Measurements from ENCODE around the gene DEGS2. TPM values are rescaled to one million over a fixed set of nuclear protein-coding genes. Genes with fewer than 3 reads are reported as not detected.
A peak's percentile ranks its signal among the peaks of the same experiment; 100 is the strongest.

DEGS2 gene
- total RNA-seq, 1 experiment from 2014 or later = 1.8 TPM

DNA sequence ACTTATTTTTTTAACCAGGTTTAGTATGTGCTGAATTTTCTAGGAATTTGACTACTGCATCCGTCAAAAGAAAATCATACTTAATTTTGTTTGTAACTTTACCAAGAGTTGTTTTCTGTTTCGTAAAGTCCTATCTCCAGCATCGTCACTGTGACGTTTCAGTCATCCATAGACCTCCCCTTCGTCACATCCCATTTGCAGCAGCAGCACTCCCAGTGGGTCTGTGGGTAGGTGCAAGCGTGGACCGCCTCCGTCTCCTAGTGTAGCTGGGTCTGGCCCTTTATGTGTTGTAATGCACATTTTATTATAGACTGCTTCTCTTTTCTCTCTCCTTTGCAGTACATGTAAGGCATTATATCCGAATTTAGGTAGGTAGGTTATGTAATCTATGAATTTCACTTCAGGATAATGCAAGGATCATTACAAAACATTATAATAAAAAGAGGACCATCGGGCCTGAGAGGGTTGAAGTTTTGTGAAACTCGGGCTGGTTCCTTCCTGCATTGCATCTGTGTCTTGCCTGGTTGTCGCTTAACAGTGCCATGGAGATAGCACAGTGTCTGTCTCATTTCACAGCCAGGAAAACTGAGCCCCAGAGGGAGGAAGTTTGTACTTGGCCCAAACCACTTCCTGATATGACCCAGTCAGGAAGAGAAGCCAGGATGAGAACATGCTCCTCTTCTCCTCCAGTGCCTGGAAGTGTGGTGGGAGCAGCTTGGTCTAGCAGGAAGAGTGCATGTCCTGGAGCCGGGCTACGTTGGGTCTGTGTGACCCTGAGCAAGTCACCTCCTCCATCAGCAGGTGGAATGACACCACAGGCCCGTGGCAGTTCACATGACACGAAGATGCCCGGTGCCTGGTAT is 53.0 kb downstream of the DEGS2 start:
- ChIA-PET CTCF (interaction anchor here (1.5 kb wide), 1 partner anchor 123 kb away, joined by 4 read pairs; no protein-coding TSS in a partner anchor), RAD21 (ENCODE audit: low non-redundant PET in 1 of 2, low total read pairs in 2 of 2, uncharacterized antibody in 2 of 2, unreplicated experiment in 2 of 2) (no interaction called here), POLR2A (no interaction called here)
- no peak for DNase-seq (ENCODE audit: low read depth, low spot score)
- H2AFZ ChIP-seq (ENCODE audit: low read depth, low read length, poor library complexity, severe bottlenecking) = no peak overlapping the region
- no peak overlapping the region for H3K9ac ChIP-seq (ENCODE audit: low read length)
- no TSS peak for BruUV-seq (replicated peaks)
- no peak overlapping the region for H3K4me3 ChIP-seq (replicated peaks in 1 of 2; ENCODE audit: low read depth in 1 of 2, low read length in 2 of 2)
- intact Hi-C loops (cut with micrococcal nuclease) = no loop called here
- ATAC-seq = no peak
- no peaks in the 10 kb centered on the region for H3K36me3 ChIP-seq (ENCODE audit: control insufficient read depth in 1 of 2, insufficient read depth in 2 of 2, low read length in 2 of 2)
- H4K20me1 ChIP-seq (ENCODE audit: insufficient read depth) = no peaks in the 10 kb centered on the region
- H3K79me2 ChIP-seq (ENCODE audit: insufficient read depth, low read length) = no peaks in the 10 kb centered on the region
- H3K9me2 ChIP-seq (ENCODE audit: insufficient read depth) = no peaks in the 10 kb centered on the region
- H3K9me3 ChIP-seq (ENCODE audit: control insufficient read depth in 1 of 2, insufficient read depth in 1 of 2, low read depth in 1 of 2, low read length in 2 of 2) = no peaks in the 10 kb centered on the region
- no peaks in the 10 kb centered on the region for H3K27me3 ChIP-seq (ENCODE audit: insufficient read depth, low read length)
- H3K4me1 ChIP-seq (ENCODE audit: control insufficient read depth in 1 of 2, insufficient read depth in 2 of 2, low read length in 2 of 2) = peaks cover 0 to 13% of the 10 kb centered on the region in 2 experiments; a peak in 1 of 4 replicates
- TF ChIP-seq POLR2AphosphoS5 (IDR thresholded peaks at IDR 0.05; ENCODE audit: low read depth, low read length) = no peak
- TF ChIP-seq, protein P1, sequence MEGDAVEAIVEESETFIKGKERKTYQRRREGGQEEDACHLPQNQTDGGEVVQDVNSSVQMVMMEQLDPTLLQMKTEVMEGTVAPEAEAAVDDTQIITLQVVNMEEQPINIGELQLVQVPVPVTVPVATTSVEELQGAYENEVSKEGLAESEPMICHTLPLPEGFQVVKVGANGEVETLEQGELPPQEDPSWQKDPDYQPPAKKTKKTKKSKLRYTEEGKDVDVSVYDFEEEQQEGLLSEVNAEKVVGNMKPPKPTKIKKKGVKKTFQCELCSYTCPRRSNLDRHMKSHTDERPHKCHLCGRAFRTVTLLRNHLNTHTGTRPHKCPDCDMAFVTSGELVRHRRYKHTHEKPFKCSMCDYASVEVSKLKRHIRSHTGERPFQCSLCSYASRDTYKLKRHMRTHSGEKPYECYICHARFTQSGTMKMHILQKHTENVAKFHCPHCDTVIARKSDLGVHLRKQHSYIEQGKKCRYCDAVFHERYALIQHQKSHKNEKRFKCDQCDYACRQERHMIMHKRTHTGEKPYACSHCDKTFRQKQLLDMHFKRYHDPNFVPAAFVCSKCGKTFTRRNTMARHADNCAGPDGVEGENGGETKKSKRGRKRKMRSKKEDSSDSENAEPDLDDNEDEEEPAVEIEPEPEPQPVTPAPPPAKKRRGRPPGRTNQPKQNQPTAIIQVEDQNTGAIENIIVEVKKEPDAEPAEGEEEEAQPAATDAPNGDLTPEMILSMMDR (IDR thresholded peaks at IDR 0.05 in 2 of 3, conservative IDR thresholded peaks at IDR 0.05 in 1 of 3; ENCODE audit: borderline replicate concordance in 1 of 3, insufficient read depth in 1 of 3, low read depth in 2 of 3, low read length in 2 of 3) = 0 out of 6 replicates have a peak, but pooled peaks of 1 of the 3 experiments have one; percentile 13
- H3K27ac ChIP-seq (ENCODE audit: low read depth, low read length) = no peak overlapping the region
- H3K4me2 ChIP-seq (ENCODE audit: low read length) = no peak overlapping the region

DNA sequence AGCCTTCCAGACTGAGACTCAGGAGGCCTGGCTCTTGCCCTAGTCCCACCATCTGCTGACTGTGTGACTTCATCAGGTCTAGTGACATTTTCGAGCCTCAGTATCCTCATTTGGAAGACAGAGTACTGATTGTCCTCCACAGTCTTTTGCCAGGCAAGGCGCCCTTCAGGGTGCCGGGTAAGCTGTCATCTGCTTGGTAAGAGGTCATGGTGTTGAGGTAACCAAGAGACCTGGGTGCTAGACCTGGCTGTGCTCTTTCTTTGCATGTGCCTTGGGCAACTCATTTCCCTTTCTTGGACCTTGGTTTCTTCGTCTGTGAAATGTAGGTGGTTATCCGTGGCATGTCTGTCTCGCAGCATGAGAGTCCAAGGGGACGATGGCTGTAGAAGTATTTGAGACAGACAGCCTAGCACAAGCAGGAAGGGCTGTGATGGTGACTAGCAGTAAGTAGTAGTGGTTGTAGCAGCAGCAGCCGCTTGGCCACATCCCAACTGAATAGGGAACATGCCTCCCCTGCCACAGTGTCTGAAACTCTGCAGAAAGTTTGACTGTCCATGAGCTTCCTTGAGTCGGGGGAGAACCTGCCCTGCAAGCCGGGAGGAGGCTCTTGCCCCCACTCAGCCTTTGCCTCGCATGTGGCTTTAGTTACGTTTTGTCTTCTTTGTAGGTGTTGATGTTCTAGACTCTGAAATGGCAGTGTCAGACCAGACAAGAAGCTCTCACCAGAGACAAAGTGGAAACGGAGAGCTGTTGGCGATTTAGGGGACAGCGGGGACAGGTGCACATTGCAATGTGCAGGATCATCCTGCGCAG is 53.9 kb downstream of the DEGS2 start:
- H4K20me1 ChIP-seq (ENCODE audit: insufficient read depth) = no peaks in the 10 kb centered on the region
- TF ChIP-seq JUND (IDR thresholded peaks at IDR 0.05) (no peak), POLR2A (IDR thresholded peaks at IDR 0.05; ENCODE audit: borderline replicate concordance, extremely low read depth, insufficient read depth, insufficient read length) (no peak), CEBPB (IDR thresholded peaks at IDR 0.05; ENCODE audit: low read depth) (no peak), CBX3 (IDR thresholded peaks at IDR 0.05; ENCODE audit: low read depth) (no peak), RAD21 (IDR thresholded peaks at IDR 0.05; ENCODE audit: low read depth) (no peak), ZNF274 (IDR thresholded peaks at IDR 0.05; ENCODE audit: low read depth, low read length) (no peak)
- TF ChIP-seq, protein P2, sequence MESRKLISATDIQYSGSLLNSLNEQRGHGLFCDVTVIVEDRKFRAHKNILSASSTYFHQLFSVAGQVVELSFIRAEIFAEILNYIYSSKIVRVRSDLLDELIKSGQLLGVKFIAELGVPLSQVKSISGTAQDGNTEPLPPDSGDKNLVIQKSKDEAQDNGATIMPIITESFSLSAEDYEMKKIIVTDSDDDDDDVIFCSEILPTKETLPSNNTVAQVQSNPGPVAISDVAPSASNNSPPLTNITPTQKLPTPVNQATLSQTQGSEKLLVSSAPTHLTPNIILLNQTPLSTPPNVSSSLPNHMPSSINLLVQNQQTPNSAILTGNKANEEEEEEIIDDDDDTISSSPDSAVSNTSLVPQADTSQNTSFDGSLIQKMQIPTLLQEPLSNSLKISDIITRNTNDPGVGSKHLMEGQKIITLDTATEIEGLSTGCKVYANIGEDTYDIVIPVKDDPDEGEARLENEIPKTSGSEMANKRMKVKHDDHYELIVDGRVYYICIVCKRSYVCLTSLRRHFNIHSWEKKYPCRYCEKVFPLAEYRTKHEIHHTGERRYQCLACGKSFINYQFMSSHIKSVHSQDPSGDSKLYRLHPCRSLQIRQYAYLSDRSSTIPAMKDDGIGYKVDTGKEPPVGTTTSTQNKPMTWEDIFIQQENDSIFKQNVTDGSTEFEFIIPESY (IDR thresholded peaks at IDR 0.05; ENCODE audit: extremely low read depth, insufficient replicate concordance, low read length) = no peak
- TF ChIP-seq, protein P1 (IDR thresholded peaks at IDR 0.05 in 2 of 3, conservative IDR thresholded peaks at IDR 0.05 in 1 of 3; ENCODE audit: borderline replicate concordance in 1 of 3, insufficient read depth in 1 of 3, low read depth in 2 of 3, low read length in 2 of 3) = no peak

More for the DNA sequence above, 53.9 kb downstream of the DEGS2 start:
- Histone ChIP-seq H3K9ac (ENCODE audit: low read length) (no peak overlapping the region), H3K36me3 (ENCODE audit: control insufficient read depth in 1 of 2, insufficient read depth in 2 of 2, low read length in 2 of 2) (no peaks in the 10 kb centered on the region), H3K4me3 (replicated peaks in 1 of 2; ENCODE audit: low read depth in 1 of 2, low read length in 2 of 2) (no peak overlapping the region), H3K27ac (ENCODE audit: low read depth, low read length) (no peak overlapping the region), H3K4me2 (ENCODE audit: low read length) (no peak overlapping the region), H3K27me3 (ENCODE audit: insufficient read depth, low read length) (no peaks in the 10 kb centered on the region), H3K9me3 (ENCODE audit: control insufficient read depth in 1 of 2, insufficient read depth in 1 of 2, low read depth in 1 of 2, low read length in 2 of 2) (no peaks in the 10 kb centered on the region), H3K4me1 (ENCODE audit: control insufficient read depth in 1 of 2, insufficient read depth in 2 of 2, low read length in 2 of 2) (peaks cover 0 to 13% of the 10 kb centered on the region in 2 experiments; a peak in 1 of 4 replicates), H2AFZ (ENCODE audit: low read depth, low read length, poor library complexity, severe bottlenecking) (no peak overlapping the region), H3K79me2 (ENCODE audit: insufficient read depth, low read length) (no peaks in the 10 kb centered on the region), H3K9me2 (ENCODE audit: insufficient read depth) (no peaks in the 10 kb centered on the region)
- POLR2A ChIA-PET = no interaction called here
- CTCF ChIA-PET = interaction anchor here (0.5 to 1.5 kb wide), 3 partner anchors 32 to 144 kb away, joined by 3 to 4 read pairs (median 4); no protein-coding TSS in a partner anchor
- ATAC-seq = no peak
- RAD21 ChIA-PET (ENCODE audit: low non-redundant PET in 1 of 2, low total read pairs in 2 of 2, uncharacterized antibody in 2 of 2, unreplicated experiment in 2 of 2) = no interaction called here
- no TSS peak for BruUV-seq (replicated peaks)
- intact Hi-C loops (cut with micrococcal nuclease) = no loop called here
- no peak for DNase-seq (ENCODE audit: low read depth, low spot score)
